CD4-positive, alpha-beta memory T cell (primary cell): ENCODE measurements around the gene SCD5. TPM values are rescaled to one million over a fixed set of nuclear protein-coding genes. Genes with fewer than 3 reads are reported as not detected.

ENCODE experiments used
- CTCF ChIA-PET: fragments of 350-600 bp; sonication (Branson Sonifier 250); formaldehyde crosslinking; loops from one replicate; lab custom pipeline; 2021; ENCODE audit warnings: inconsistent platforms; ENCODE audit not compliant: partially characterized antibody; lab: Charles Lee
- POLR2A ChIA-PET: fragments of 350-600 bp; sonication (Branson Sonifier 250); formaldehyde crosslinking; loops from one replicate; lab custom pipeline; 2021; ENCODE audit not compliant: partially characterized antibody; lab: Charles Lee
- DNase-seq, 5 donors: peaks; one replicate each; pipeline versions ENCODE4 v3.0.0 to v3.0.0-alpha.2; 2020 to 2022; ENCODE audit warnings: mixed read lengths in 1 of 5
- H3K27ac ChIP-seq: one replicate; pipeline ENCODE4 v1.7.0; 2013; ENCODE audit warnings: low read depth, low read length
- H3K27me3 ChIP-seq: 2 replicates; pipeline ENCODE4 v1.7.0; 2013; ENCODE audit warnings: mild to moderate bottlenecking, low read length, moderate library complexity; ENCODE audit not compliant: insufficient read depth
- H3K36me3 ChIP-seq: 2 replicates; pipeline ENCODE4 v1.7.0; 2013; ENCODE audit warnings: mild to moderate bottlenecking, low read length, moderate library complexity; ENCODE audit not compliant: insufficient read depth
- H3K4me1 ChIP-seq: 2 replicates; pipeline ENCODE4 v1.7.0; 2013; ENCODE audit warnings: mild to moderate bottlenecking, low read length, moderate library complexity; ENCODE audit not compliant: insufficient read depth
- H3K4me3 ChIP-seq, 2 donors: one replicate each; pipeline ENCODE4 v1.7.0; 2013; ENCODE audit warnings: low read length in 2 of 2, mild to moderate bottlenecking in 1 of 2
- H3K9me3 ChIP-seq, 2 donors: one replicate each; pipeline ENCODE4 v1.7.0; 2013; ENCODE audit warnings: low read length in 2 of 2, control low read depth in 1 of 2; ENCODE audit not compliant: control insufficient read depth in 1 of 2
- H3K27ac Mint-ChIP-seq, 7 donors: one replicate each; pipeline ENCODE4 v1.8.0; 2020 to 2021; ENCODE audit warnings: mixed read lengths in 7 of 7, mild to moderate bottlenecking in 6 of 7, inconsistent platforms in 3 of 7, moderate library complexity in 3 of 7
- H3K27me3 Mint-ChIP-seq, 2 donors: one replicate each; pipeline ENCODE4 v1.8.0; 2020 to 2021; ENCODE audit warnings: mixed read lengths in 2 of 2
- H3K36me3 Mint-ChIP-seq, 2 donors: one replicate each; pipeline ENCODE4 v1.8.0; 2020 to 2021; ENCODE audit warnings: mixed read lengths in 2 of 2, inconsistent platforms in 1 of 2, mild to moderate bottlenecking in 1 of 2
- H3K4me1 Mint-ChIP-seq, 4 donors: one replicate each; pipeline ENCODE4 v1.8.0; 2020 to 2021; ENCODE audit warnings: mixed read lengths in 4 of 4, mild to moderate bottlenecking in 1 of 4
- H3K4me3 Mint-ChIP-seq, 8 donors: one replicate each; pipeline ENCODE4 v1.8.0; 2020 to 2021; ENCODE audit warnings: mixed read lengths in 8 of 8, mild to moderate bottlenecking in 7 of 8, moderate library complexity in 6 of 8, inconsistent platforms in 3 of 8
- H3K9me3 Mint-ChIP-seq, 8 donors: one replicate each; pipeline ENCODE4 v1.8.0; 2020 to 2021; ENCODE audit warnings: mixed read lengths in 8 of 8, mild to moderate bottlenecking in 5 of 8, inconsistent platforms in 3 of 8, moderate library complexity in 1 of 8
- intact Hi-C: fragments of 100-400 bp; cut with micrococcal nuclease; formaldehyde crosslinking; loops from one replicate; pipeline ENCODE4 v1.15.1; 2023
- polyA plus RNA-seq, 2 donors: library from polyadenylated mRNA; unstranded; fragments of 300-500 nt; fragmentation: Illumina TruSeq; gene quantifications; one replicate each; pipeline ENCODE4 v1.2.3, GENCODE V29; 2021
- total RNA-seq, 2 experiments: library from RNA; stranded (reverse); gene quantifications; one replicate each; pipeline ENCODE4 v1.2.3, GENCODE V29; 2021

SCD5 gene
- total and polyA plus RNA-seq, 4 experiments from 2014 or later: 1.8 TPM; not detected in 3

DNA sequence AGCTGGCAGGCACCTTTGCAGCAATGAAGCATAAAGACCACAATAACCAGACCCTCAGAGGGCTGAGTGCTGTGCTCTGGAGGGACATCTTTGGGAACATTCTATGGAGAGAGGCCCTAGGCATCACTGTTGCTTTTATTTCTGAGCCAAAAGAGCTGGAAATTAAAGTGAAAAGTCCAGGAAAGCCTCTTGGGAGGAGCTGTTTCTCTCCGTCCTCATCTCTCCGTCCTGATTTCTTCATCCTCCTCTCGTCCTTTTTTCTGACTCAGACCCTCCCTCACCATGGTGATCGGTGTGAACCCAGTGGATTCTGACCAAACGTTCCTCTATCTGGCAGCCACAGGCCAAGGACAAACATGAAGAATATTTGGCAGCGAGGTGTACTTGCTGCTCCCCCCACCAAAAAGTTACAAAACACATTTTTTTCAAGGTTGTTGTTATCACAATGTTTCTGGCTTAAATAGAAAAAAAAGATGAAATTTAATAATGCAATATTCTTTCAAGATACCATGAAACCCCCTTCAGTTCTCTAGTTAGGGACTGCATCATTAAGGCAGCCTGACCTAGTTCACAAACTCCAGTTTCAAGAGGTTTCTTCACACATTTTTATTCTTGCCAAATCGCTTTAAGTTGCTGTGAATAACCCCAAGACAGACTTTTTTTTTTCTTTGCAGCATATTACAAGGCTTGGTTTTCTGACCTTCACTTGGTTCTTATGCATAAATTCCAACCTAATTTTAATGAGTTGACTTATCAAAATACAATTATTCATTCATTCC lies 80.2 kb downstream of the SCD5 start:
- ChIA-PET POLR2A (no interaction called here), CTCF (interaction anchor here (0.7 kb wide), 1 partner anchor 33 kb away, joined by 3 read pairs; no protein-coding TSS in a partner anchor)
- H3K4me1 Mint-ChIP-seq: peaks cover 0 to 2% (median 0%) of the 10 kb centered on the region in 4 donors
- H3K36me3 Mint-ChIP-seq: no peaks in the 10 kb centered on the region
- peaks cover 0 to 2% (median 0%) of the 10 kb centered on the region in 8 donors for H3K9me3 Mint-ChIP-seq
- Histone ChIP-seq H3K27me3 (no peaks in the 10 kb centered on the region), H3K9me3 (no peaks in the 10 kb centered on the region), H3K27ac (no peak overlapping the region), H3K4me1 (no peaks in the 10 kb centered on the region), H3K4me3 (no peak overlapping the region), H3K36me3 (no peaks in the 10 kb centered on the region)
- intact Hi-C loops: no loop called here
- no peak overlapping the region for H3K4me3 Mint-ChIP-seq
- H3K27ac Mint-ChIP-seq: no peak overlapping the region
- H3K27me3 Mint-ChIP-seq: peaks cover 0 to 3% of the 10 kb centered on the region in 2 donors
- DNase-seq: no peak

DNA sequence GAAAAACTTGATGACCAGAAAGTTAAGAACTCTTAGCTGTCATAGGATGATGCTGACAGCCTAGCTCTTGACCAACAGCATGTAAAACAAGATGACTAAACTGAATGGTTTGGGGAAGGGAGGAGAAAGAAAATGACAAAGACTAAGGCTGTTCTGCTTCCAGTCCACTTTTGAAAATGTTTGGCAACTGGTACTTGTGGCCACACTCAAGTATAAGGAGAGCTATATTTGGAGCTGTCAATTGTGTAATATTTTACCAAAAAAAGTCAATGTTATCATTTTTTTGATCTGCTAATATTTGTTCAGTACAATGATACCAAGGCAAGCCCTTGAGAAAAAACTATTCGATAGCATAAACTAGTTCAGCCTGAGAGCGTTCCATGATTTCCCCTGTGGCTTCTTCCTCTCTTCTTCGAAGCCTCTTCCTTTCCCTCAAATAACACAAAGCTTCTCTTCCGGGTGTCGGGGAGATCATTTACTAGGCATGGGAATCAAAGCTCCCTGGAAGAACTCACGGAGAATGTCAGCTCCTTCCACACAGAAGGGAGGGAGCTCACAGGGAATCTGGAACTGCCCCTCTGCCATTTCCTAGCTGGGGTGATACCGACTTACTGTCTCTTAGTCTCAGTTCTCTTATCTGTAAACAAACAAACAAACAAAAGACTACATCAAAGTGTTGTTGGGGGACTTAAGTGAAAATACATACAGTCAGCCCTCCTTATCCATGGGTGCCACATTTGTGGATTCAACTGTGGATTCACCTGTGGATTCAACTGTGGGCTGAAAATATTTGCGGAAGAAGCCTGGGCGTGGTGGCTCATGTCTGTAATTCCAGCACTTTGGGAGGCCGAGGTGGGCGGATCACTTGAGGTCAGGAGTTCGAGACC lies 82.6 kb downstream of the SCD5 start:
- H3K27me3 Mint-ChIP-seq: peaks cover 3 to 6% of the 10 kb centered on the region in 2 donors
- ChIA-PET CTCF (interaction anchor here (1.1 kb wide), 1 partner anchor 9 kb away, joined by 3 read pairs; no protein-coding TSS in a partner anchor), POLR2A (interaction anchor here (0.6 kb wide), 1 partner anchor 10 kb away, joined by 3 read pairs; no protein-coding TSS in a partner anchor)
- intact Hi-C loops: no loop called here
- Histone ChIP-seq H3K36me3 (no peaks in the 10 kb centered on the region), H3K4me1 (no peaks in the 10 kb centered on the region), H3K27ac (no peak overlapping the region), H3K9me3 (no peaks in the 10 kb centered on the region), H3K4me3 (no peak overlapping the region), H3K27me3 (no peaks in the 10 kb centered on the region)
- peaks cover 0 to 2% (median 0%) of the 10 kb centered on the region in 8 donors for H3K9me3 Mint-ChIP-seq
- no peak for DNase-seq
- H3K4me3 Mint-ChIP-seq: no peak overlapping the region
- H3K36me3 Mint-ChIP-seq: no peaks in the 10 kb centered on the region
- no peaks in the 10 kb centered on the region for H3K4me1 Mint-ChIP-seq
- H3K27ac Mint-ChIP-seq: no peak overlapping the region

DNA sequence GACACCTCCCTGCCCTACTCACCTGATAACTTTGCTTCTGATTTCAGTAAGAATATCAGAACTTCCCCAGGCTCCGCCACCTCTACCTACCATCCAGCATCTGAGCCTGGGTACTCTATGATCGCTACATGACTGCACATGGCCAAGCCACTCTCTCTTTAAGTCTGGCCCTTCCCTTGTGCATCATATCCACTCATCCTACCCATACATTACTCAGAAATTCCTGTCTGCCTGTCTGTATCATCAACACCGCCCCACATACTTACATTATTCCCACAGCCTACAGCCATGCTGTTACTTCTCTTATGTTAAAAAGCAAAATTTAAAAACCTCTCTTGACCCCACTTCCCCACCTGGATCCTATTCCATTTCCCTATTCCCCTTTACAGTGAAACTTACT lies 84.7 kb downstream of the SCD5 start:
- H3K9me3 Mint-ChIP-seq: no peaks in the 10 kb centered on the region
- H3K4me3 Mint-ChIP-seq: no peak overlapping the region
- ChIA-PET POLR2A (no interaction called here), CTCF (no interaction called here)
- no peaks in the 10 kb centered on the region for H3K27me3 ChIP-seq
- DNase-seq: no peak
- H3K27me3 Mint-ChIP-seq: peaks cover 1 to 6% of the 10 kb centered on the region in 2 donors
- H3K4me1 ChIP-seq: no peaks in the 10 kb centered on the region
- H3K4me3 ChIP-seq: no peak overlapping the region
- no peak overlapping the region for H3K27ac Mint-ChIP-seq
- H3K36me3 Mint-ChIP-seq: no peaks in the 10 kb centered on the region
- intact Hi-C loops: no loop called here
- H3K4me1 Mint-ChIP-seq: no peaks in the 10 kb centered on the region
- H3K9me3 ChIP-seq: no peaks in the 10 kb centered on the region
- H3K27ac ChIP-seq: no peak overlapping the region
- H3K36me3 ChIP-seq: no peaks in the 10 kb centered on the region

DNA sequence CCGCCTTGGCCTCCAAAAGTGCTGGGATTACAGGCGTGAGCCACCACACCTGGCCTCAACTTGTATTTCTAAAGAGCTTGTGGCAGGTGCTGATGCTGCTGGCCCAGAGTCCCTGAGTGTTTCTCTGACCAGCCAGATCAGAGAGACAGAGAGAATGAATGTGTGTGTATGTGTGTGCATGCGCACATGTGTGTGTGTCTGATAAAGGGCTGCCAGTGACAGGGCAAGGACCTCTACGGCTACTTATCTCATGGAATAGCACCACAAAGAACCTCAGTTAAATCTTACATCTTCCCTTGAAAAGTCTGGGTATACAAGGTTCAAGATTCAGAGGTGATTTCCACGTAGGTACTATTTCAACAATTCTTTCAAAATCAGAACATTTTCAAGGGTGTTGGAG lies 86.0 kb downstream of the SCD5 start:
- Histone ChIP-seq H3K27me3 (no peaks in the 10 kb centered on the region), H3K9me3 (no peaks in the 10 kb centered on the region), H3K36me3 (no peaks in the 10 kb centered on the region), H3K4me1 (no peaks in the 10 kb centered on the region), H3K27ac (no peak overlapping the region), H3K4me3 (no peak overlapping the region)
- no peaks in the 10 kb centered on the region for H3K4me1 Mint-ChIP-seq
- no peaks in the 10 kb centered on the region for H3K36me3 Mint-ChIP-seq
- H3K9me3 Mint-ChIP-seq: no peaks in the 10 kb centered on the region
- no peak overlapping the region for H3K27ac Mint-ChIP-seq
- intact Hi-C loops: no loop called here
- POLR2A ChIA-PET: no interaction called here
- DNase-seq: no peak
- H3K4me3 Mint-ChIP-seq: no peak overlapping the region
- H3K27me3 Mint-ChIP-seq: peaks cover 3 to 6% of the 10 kb centered on the region in 2 donors
- CTCF ChIA-PET: no interaction called here

DNA sequence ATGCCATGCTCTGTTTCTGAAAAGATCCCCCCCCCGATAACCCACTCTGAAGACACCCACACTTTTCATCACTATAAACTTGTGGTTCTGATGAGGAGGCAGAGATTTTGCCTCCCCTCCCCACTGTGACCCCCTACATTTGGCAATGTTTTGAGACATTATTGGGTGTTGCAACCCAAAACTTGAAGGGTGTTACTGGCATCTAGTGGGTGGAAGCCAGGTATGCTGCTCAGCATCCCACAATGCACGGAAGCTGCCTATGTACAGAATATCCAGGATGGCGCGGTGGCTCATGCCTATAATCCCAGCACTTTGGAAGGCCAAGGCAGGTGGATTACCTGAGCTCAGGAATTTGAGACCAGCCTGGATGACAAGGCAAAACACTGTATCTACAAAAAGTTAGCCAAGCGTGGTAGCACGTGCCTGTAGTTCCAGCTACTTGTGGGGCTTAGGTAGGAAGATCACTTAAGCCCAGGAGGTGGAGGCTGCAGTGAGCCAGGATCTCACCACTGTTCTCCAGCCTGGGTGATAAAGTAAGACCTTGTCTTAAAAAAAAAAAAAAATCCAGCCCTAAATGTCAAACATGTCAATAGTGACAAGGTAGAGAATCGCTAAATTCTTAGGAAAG lies 87.3 kb downstream of the SCD5 start:
- Mint-ChIP-seq H3K4me1 (no peaks in the 10 kb centered on the region), H3K9me3 (no peaks in the 10 kb centered on the region), H3K27ac (no peak overlapping the region), H3K4me3 (no peak overlapping the region), H3K27me3 (peaks cover 3 to 6% of the 10 kb centered on the region in 2 donors), H3K36me3 (no peaks in the 10 kb centered on the region)
- no peak for DNase-seq
- H3K4me3 ChIP-seq: no peak overlapping the region
- H3K27ac ChIP-seq: no peak overlapping the region
- H3K4me1 ChIP-seq: no peaks in the 10 kb centered on the region
- no peaks in the 10 kb centered on the region for H3K27me3 ChIP-seq
- ChIA-PET POLR2A (no interaction called here), CTCF (interaction anchor here (1.1 to 1.5 kb wide), 2 partner anchors 10 to 16 kb away, joined by 3 to 5 read pairs; no protein-coding TSS in a partner anchor)
- H3K9me3 ChIP-seq: no peaks in the 10 kb centered on the region
- no peaks in the 10 kb centered on the region for H3K36me3 ChIP-seq
- intact Hi-C loops: no loop called here

DNA sequence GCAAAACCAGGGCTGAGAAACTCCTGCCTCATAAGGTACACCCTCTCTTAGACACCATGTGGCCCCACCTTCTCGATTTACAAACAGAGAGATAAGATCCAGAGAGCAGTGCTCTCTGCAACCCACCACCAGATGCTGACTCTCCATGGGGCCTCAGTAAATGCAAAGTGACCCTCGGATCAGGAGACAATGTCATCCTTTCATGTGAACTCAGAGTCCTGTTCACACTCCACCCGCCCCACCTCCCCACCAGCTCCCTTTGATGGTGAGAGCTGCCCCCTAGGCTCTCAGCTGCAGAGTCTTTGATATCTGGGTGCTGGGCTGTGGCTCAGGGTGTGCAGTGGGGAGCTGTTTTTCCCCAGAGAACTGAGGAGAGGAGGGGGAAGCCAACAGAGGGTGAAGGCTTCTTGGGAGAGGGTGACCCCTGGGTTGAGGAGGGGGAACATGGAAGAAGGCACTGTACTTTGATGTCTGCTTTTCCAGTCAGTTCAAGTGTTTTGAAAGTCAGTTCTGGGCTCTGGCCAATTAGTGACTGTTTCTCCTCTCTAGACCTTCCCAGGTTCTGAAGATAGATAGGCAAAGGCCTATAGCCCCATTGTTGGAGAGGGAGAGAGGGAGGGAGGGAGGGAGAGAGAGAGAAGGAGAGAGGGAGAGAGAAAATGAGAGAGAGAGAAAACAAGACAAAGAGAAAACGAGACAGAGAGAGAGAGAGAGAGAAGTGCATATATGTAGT lies 88.2 kb downstream of the SCD5 start:
- Histone ChIP-seq H3K27me3 (no peaks in the 10 kb centered on the region), H3K4me1 (no peaks in the 10 kb centered on the region), H3K4me3 (no peak overlapping the region), H3K36me3 (no peaks in the 10 kb centered on the region), H3K27ac (no peak overlapping the region), H3K9me3 (no peaks in the 10 kb centered on the region)
- no peaks in the 10 kb centered on the region for H3K9me3 Mint-ChIP-seq
- ChIA-PET POLR2A (no interaction called here), CTCF (no interaction called here)
- peaks cover 4 to 10% of the 10 kb centered on the region in 2 donors for H3K27me3 Mint-ChIP-seq
- intact Hi-C loops: no loop called here
- DNase-seq: no peak
- no peaks in the 10 kb centered on the region for H3K4me1 Mint-ChIP-seq
- peak overlapping the region in 1 of 7 donors; percentile 11 for H3K27ac Mint-ChIP-seq
- no peaks in the 10 kb centered on the region for H3K36me3 Mint-ChIP-seq
- no peak overlapping the region for H3K4me3 Mint-ChIP-seq
